Measurements from ENCODE around the gene TPRG1L.

The TPRG1L gene

GRCh38 chr1:3663999-3664699 lies 39.3 kb downstream of the TPRG1L start:
- DNase-seq (ENCODE audit: low read depth, low spot score): no peak

DNA sequence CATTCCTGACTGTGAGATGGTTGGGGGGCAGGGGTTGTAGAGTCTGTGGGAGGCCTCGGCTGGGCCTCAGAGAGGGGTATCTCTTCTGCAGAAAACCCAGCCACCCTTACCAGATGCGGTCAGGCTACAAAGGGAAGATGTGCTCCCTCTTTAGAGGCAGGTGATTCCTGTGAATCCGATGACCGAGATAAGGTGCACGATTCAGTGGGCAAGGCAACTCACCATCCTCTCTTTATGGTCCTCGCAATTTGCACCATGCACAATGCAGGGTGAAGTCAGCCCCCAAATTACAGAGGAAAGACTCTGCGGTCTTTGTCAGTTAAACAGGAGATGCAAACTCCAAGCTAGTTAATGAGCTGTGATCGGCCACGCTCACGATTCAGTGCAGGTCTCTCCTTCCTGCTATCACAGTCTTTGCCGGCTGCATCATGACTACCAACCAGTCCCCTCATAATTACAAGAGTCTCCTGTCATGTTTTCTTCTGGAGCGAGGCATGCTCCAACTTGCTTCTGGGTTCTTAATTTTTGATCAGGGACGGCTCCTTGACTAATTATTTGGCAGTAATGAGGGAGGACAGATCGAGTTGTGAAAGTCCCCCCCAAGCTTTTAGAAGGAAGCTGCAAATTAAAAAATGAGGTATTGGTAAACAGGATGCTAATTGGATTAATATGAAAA lies 40.0 kb downstream of the TPRG1L start:
- DNase-seq (ENCODE audit: low read depth, low spot score): no peak

DNA sequence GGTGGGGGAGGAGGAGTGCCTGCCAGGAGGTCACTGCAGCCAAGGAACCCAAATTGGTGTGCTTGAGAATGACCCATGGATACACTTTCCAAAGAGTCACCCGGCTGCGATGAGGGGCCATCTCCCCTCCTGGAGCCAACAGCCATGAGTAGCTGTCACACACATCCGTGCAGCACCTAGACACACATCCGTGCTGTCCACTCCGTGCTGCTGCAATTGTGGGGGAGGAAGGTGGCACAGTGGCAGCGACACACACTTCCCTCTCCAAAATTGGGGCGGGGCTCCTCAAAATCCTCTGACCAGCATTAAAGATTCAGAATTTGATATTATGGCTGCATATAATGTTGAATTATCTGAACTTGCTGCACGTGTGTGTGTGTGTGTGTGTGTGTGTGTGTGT lies 43.3 kb downstream of the TPRG1L start:
- DNase-seq (ENCODE audit: low read depth, low spot score): no peak

DNA sequence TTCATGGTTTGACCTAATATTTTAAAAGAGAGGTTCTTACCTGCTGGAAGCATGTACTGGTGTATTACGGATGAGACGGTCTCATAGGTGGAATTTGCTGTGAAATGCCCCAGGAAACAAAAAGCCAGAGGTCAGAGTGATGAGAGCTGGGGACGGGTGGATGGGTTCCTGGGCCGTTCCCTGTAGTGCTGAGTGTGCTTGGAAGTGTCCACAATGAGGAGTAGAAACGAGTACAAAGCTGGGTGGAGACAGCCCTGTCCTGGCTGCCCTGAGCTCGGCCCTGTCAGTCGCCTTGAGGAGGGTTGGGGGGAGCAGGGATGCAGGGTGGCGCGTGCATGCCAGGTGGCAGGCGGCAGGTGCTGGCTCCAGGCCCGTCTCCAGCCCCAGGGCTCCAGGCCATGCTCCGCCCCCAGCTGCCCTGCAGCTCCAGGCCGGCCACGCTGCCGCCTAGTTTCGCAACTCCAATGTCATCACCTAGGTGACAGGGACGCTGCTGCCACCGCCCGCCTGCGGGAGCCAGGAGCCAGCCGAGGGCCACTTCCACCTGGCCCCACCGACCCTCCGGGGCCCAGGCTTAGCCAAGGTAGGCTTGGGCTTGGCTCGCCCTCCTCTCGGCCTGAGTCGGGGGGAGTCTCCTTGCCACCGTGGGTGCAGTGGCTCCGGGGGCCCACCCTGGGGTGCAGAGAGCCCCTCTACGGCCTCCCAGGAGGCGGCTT lies 43.9 kb downstream of the TPRG1L start:
- peak; percentile 62 for DNase-seq (ENCODE audit: low read depth, low spot score)

DNA sequence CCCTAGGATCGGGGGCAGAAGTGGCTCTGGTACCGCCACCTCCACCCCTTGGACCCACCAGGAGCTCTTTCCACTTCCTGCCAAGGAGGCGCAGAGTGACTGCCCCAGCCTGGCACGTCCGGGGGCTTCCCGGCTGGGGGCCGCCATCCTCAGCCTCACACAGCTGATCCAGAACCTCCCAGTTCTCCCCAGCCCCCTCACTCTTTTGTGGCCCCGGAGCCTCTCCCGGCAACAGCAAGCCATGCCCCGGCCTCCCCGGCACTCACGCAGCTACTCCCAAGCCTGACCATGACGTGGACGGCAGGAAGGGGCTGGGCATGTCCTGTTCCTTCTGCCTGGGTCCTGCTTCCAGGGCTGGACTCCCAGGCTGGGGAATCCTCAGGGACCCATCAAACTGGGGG lies 44.6 kb downstream of the TPRG1L start:
- DNase-seq (ENCODE audit: low read depth, low spot score): no peak

GRCh38 chr1:3669971-3670431 lies 45.2 kb downstream of the TPRG1L start:
- no peak for DNase-seq (ENCODE audit: low read depth, low spot score)

GRCh38 chr1:3670823-3671265 lies 46.0 kb downstream of the TPRG1L start:
- DNase-seq (ENCODE audit: low read depth, low spot score): no peak

- no peak for DNase-seq (ENCODE audit: low read depth, low spot score)
These were observed 46.8 kb downstream of the TPRG1L start for GRCh38 chr1:3671371-3672180.

DNA sequence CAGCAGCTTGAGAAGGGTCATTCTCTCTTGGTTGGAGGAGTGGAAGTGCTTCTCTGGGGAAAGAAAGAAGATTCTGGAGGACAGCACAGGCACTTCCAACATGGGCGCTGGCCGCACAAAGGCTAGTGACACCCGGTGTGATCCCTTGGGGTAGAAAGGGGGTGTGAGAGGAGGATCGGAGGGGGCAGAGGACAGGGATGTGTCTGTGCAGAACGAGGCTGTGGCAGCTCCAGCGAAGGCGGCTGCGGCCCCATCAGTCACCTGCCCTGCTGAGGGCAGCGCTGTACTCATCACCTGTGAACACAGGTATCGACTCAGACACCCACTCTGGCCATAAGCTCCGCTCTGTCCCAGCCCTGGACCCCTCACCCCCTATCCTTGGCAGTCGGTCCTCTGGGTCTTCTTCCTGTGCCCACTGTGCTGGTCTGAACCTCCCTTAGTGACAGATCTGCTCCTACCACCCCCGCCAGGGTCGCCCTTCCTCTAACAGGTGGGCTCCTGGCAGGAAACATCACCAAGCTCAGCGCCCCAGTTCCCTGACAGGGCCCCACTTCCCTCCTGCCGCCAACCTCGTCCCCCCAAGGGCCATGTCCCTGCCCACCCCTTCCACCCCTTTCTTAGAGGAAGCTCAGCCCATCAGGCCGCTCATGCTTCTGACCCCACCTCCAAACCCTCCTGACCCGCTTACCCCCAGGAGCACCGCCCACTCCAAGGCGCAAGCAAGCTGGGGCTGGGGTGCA lies 47.6 kb downstream of the TPRG1L start:
- DNase-seq (ENCODE audit: low read depth, low spot score): no peak

- no peak for DNase-seq (ENCODE audit: low read depth, low spot score)
These were observed 48.2 kb downstream of the TPRG1L start for GRCh38 chr1:3672971-3673361.

GRCh38 chr1:3673381-3674099 lies 48.7 kb downstream of the TPRG1L start:
- no peak for DNase-seq (ENCODE audit: low read depth, low spot score)

- peak; percentile 51 for DNase-seq (ENCODE audit: low read depth, low spot score)
These were observed 49.6 kb downstream of the TPRG1L start for GRCh38 chr1:3674100-3675094.

DNA sequence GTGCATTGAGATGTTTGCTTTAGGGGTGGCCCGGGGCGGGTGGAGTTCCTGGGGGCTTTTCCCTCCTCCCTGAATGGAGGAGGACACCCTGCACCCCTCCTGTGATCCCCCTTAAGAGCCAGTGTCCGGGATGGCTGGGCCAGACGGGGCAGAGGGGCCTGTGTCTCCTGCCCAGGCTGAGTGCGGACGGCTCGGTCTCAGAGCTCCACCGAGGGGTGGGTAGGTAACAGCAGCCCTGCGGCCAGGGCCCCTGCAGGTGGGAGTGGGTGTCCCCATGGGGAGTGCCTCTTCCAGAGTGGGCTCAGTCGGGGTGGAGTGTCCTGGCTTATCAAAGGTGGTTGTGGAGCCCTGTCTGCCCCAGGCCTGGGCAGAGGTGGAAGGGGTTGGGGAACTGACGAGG lies 50.6 kb downstream of the TPRG1L start:
- DNase-seq (ENCODE audit: low read depth, low spot score): no peak

DNA sequence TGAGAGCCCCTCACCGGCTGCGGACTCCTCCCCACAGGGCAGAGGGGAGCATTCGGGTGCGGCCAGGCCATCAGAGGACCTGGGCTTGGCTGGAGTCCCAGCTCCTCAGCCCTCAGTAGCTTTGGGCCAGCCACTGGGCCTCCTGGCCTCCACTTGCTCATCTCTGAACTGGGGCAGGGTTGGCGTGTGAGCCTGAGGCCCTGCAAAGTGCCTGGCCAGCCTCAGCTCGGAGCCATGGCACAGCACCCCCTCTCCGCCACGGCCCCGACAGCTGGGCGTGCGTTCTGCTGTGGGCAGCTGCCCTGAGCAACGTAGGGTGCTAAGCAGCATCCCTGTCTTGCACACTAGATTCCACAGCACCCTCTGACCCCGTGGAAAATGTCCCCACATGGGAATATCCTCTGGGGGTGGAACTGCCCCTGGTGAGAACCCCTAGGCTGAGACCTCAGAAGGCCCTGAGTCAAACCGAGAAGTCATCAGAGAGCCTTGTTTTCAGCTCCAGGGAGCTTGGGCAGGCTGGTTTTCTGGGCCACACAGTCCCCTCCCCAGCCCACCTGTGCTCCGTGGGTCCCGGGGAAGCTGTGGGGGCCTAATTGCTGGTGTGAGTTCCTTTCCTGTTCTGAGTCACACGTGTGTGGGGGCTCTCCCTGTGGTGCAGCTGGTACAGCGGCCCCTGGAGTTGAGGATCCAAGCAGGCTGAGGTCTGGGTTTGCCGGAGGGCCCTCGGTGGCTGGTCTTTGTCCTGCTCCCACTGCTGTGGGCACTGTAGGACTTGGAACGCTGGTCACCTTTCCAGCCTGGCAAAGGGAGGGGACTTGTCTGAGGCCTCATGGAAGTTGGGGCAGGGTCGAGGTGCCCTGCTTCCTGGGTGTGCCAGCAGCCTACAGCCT lies 52.0 kb downstream of the TPRG1L start:
- DNase-seq (ENCODE audit: low read depth, low spot score): no peak

DNA sequence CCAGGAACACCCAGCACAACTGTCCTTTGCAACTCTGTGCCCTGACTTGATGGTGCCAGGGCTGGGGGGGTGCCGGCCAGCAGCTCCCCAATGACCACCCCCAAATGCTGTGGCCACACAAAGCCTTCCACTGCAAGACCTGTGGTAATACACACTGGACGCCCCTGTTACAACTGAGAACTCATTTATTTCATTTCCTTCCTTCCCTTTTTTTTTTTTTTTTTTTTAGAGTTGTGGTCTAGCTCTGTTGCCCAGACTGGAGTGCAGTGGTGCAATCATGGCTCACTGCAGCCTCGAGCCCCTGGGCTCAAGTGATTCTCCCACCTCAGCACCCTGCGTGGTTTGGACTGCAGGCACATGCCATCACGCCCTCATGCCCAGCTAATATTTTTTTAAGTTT lies 52.7 kb downstream of the TPRG1L start:
- no peak for DNase-seq (ENCODE audit: low read depth, low spot score)

DNA sequence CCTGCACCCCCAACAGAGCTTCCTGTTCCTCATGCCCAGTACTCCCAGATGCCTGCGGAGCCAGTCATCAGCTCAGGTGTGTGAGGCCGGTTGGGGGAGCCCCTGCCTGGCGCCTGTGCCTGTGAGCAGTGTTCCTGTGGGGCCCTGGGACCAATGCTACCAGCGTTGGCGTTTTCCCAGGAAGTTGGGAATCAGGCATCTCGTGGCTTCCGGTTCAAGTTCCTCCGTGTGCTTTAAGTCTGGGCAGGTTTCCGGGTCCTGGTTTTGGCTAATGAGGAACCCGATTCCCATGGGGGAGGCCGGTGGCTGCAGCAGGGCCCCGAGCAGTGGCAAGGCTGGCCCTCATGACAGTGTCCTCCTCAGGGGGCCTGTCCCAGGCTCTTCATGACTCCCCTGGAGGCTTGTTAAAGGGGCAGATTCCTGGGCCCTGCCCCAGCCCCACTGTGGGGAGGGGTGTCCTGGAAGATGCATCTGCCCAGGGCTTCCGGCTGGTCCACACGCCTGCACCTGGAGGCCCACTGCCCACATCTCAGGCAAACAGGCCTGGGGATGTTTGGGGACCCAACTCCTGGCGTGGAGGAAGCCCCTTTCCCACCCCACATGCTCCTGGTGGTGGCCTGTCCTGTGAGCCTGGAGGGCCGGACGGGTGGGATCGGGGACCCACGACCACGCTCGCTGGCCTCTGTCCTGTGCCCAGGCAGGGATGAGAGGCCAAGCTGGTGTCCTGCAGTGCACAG lies 53.7 kb downstream of the TPRG1L start:
- DNase-seq (ENCODE audit: low read depth, low spot score): no peak

- no peak for DNase-seq (ENCODE audit: low read depth, low spot score)
These were observed 54.3 kb downstream of the TPRG1L start for GRCh38 chr1:3679098-3679555.
